ENCODE results near the gene KCNK10. TPM values are rescaled to one million over a fixed set of nuclear protein-coding genes. Genes with fewer than 3 reads are reported as not detected.

KCNK10 gene
- total RNA-seq, 6 experiments from 2014 or later, result not detected

DNA sequence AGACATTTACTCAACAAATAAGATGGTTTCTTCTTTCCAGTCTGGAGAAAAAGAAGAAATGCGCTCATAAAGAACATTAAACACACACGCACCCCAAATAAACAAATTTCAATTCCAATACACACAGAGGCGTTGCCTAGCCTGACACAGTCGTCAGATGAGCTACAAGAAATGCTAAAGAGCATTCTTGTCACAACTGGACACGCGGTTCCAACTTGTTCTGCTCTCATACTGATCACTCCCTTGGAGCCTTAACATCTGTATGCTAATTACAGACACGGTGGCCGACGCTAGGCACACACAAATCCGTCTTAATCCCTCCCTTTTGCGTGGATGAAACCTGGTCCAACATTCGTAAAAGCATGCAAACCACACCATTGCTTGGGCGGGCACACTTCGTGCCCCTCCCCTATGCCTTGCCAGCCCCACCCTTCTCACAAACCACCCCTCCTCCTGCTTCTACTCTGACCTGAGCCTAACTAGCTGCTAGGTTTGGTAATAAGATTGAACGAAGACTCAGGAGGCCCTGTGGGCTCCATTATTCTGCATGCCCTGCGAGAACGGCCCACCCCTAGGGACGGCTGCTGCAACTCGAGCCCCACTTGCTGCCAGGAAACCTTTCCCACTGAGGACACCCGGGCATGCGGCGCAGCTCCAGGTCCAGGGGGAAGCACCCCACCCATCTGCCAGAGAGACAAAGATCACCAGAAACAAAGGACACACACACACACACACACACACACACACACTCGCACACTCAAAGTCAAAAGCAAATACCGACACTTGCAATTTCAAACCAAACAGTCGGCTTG is 1.2 kb downstream of the KCNK10 start:
- no peaks in the 10 kb centered on the region for H3K36me3 Mint-ChIP-seq (ENCODE audit: low read depth)
- peaks cover 22% of the 10 kb centered on the region for H3K27me3 Mint-ChIP-seq (ENCODE audit: insufficient read depth)
- no peak overlapping the region for H3K4me3 Mint-ChIP-seq
- H3K4me1 Mint-ChIP-seq (ENCODE audit: low read depth), result no peaks in the 10 kb centered on the region
- no peak for DNase-seq
- no peaks in the 10 kb centered on the region for H3K9me3 Mint-ChIP-seq
- TF ChIP-seq, protein P1, sequence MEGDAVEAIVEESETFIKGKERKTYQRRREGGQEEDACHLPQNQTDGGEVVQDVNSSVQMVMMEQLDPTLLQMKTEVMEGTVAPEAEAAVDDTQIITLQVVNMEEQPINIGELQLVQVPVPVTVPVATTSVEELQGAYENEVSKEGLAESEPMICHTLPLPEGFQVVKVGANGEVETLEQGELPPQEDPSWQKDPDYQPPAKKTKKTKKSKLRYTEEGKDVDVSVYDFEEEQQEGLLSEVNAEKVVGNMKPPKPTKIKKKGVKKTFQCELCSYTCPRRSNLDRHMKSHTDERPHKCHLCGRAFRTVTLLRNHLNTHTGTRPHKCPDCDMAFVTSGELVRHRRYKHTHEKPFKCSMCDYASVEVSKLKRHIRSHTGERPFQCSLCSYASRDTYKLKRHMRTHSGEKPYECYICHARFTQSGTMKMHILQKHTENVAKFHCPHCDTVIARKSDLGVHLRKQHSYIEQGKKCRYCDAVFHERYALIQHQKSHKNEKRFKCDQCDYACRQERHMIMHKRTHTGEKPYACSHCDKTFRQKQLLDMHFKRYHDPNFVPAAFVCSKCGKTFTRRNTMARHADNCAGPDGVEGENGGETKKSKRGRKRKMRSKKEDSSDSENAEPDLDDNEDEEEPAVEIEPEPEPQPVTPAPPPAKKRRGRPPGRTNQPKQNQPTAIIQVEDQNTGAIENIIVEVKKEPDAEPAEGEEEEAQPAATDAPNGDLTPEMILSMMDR (IDR thresholded peaks at IDR 0.05), result no peak
- no peak overlapping the region for H3K27ac Mint-ChIP-seq

DNA sequence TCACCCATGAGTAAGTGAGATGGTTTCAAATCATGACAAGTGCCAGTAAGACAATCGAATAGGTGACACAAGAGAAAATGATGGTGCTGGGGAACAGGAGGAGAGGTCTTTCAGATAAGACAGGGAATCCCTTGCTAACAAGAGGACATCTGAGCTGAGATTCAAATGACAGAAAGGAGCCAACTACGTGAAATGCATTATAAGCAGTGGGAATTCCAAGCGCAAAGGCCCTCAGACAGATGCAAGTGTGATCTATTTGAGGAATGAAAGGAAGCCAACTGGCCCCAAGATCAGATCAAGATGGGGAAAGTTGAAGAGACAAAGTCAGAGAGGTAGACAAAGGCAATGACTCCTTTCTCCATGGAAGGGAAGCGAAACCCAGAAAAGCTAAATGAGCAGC is 4.7 kb downstream of the KCNK10 start:
- no peaks in the 10 kb centered on the region for H3K4me1 Mint-ChIP-seq (ENCODE audit: low read depth)
- H3K4me3 Mint-ChIP-seq, result no peak overlapping the region
- H3K36me3 Mint-ChIP-seq (ENCODE audit: low read depth), result no peaks in the 10 kb centered on the region
- H3K27me3 Mint-ChIP-seq (ENCODE audit: insufficient read depth), result no peaks in the 10 kb centered on the region; the same call in 1 of the 2 replicates
- no peak for DNase-seq
- H3K27ac Mint-ChIP-seq, result no peak overlapping the region
- no peaks in the 10 kb centered on the region for H3K9me3 Mint-ChIP-seq
- TF ChIP-seq, protein P1 (IDR thresholded peaks at IDR 0.05), result no peak

- TF ChIP-seq, protein P1 (IDR thresholded peaks at IDR 0.05), result no peak
- Mint-ChIP-seq H3K36me3 (ENCODE audit: low read depth) (no peaks in the 10 kb centered on the region), H3K9me3 (no peaks in the 10 kb centered on the region), H3K4me1 (ENCODE audit: low read depth) (no peaks in the 10 kb centered on the region), H3K27me3 (ENCODE audit: insufficient read depth) (no peaks in the 10 kb centered on the region; the same call in none of the 2 replicates), H3K4me3 (no peak overlapping the region), H3K27ac (no peak overlapping the region)
- no peak for DNase-seq
These were observed 6.5 kb downstream of the KCNK10 start for GRCh38 chr14:88316521-88316920.

GRCh38 chr14:88312257-88312656 is 10.8 kb downstream of the KCNK10 start:
- DNase-seq, result no peak
- H3K27me3 Mint-ChIP-seq (ENCODE audit: insufficient read depth), result no peaks in the 10 kb centered on the region; the same call in 1 of the 2 replicates
- TF ChIP-seq, protein P1 (IDR thresholded peaks at IDR 0.05), result no peak
- H3K4me1 Mint-ChIP-seq (ENCODE audit: low read depth), result no peaks in the 10 kb centered on the region
- H3K36me3 Mint-ChIP-seq (ENCODE audit: low read depth), result no peaks in the 10 kb centered on the region
- no peak overlapping the region for H3K4me3 Mint-ChIP-seq
- no peaks in the 10 kb centered on the region for H3K9me3 Mint-ChIP-seq
- no peak overlapping the region for H3K27ac Mint-ChIP-seq

- Mint-ChIP-seq H3K36me3 (ENCODE audit: low read depth) (no peaks in the 10 kb centered on the region), H3K27me3 (ENCODE audit: insufficient read depth) (no peaks in the 10 kb centered on the region; the same call in 1 of the 2 replicates), H3K9me3 (no peaks in the 10 kb centered on the region), H3K4me1 (ENCODE audit: low read depth) (no peaks in the 10 kb centered on the region), H3K4me3 (no peak overlapping the region), H3K27ac (no peak overlapping the region)
- TF ChIP-seq, protein P1 (IDR thresholded peaks at IDR 0.05), result no peak
- no peak for DNase-seq
These were observed 11.3 kb downstream of the KCNK10 start for GRCh38 chr14:88311780-88312179.

All from HFFc6 (cell line).